Activated CD4-positive, alpha-beta T cell treated with anti-CD3 and anti-CD28 coated beads, Interleukin-2, Interleukin-4, amounts not matched to agents 100 ng/mL and 50 ng/mL, durations not matched to agents 16 hours and 8 hours (primary cell): ENCODE results near the gene SLC33A1.
A peak's percentile ranks its signal among the peaks of the same experiment; 100 is the strongest.

Experiments
- DNase-seq: peaks from one replicate; pipeline ENCODE4 v3.0.0-alpha.2; 2020; ENCODE audit warnings: low spot score

Gene SLC33A1

GRCh38 chr3:155790272-155790925 lies 63.8 kb downstream of the SLC33A1 start:
- DNase-seq: no peak

- DNase-seq: no peak
Observed at GRCh38 chr3:155785662-155786295, 68.4 kb downstream of the SLC33A1 start.

DNA sequence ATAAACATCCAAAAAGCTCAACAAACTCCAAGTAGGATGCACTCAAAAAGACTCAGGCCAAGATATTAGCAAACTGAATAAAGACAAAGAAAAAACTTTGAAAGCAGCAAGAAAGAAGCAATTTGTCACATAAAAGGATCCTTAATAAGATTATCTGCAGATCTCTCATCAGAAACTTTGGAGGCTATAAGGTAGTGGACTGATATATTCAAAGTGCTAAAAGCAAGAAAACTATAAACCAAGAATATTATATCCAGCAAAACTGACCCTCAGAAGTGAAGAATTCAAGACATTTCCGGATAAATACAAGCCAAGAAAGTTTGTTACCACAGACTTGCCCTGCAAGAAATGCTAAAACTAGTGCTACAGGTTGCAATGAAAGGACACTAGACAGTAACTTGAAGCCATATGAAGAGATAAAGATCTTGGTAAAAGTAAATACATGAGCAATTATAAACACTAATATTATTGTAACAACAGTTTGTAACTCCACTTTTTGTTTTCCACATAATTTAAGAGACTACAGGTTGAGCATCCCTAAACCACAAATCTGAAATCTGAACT lies 71.8 kb downstream of the SLC33A1 start:
- DNase-seq: no peak

GRCh38 chr3:155780291-155780690 lies 73.9 kb downstream of the SLC33A1 start:
- DNase-seq: no peak

DNA sequence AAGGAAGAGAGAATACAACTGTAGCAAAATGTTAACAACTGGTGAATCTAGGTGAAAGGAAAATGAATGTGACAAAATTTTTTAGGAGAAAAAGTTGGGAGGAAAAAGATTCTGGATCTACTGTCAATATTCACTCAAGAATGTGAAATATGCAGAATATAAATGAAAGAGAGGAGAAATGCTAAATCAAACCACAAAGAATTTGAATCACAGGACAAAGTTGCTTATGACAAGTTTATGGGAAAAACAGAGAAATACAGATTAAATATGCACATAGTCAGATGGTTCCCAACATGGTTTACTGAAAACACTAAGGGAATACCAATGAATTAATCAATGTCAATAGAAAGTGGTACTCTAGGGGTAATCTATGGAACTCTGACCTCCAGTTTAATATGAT lies 75.8 kb downstream of the SLC33A1 start:
- no peak for DNase-seq

DNA sequence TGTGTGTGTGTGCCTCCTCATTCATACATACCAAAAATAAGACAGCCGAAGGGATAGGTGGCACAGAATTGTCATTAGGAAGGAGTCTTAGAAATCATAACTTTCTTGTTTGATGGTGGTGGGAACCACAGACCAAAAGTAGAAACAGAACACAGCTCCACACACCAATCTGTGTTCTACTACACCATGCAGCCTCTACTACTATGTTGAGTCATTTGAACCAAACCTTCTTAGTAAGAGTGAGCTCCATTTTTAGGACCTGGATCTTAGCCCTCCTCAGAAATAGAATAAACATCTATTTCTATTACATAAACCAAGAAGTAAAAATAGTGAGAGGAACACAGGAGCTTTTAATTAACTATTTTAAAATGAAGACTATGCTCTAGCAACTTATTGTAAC lies 81.4 kb downstream of the SLC33A1 start:
- peak; percentile 6 for DNase-seq

GRCh38 chr3:155771126-155771525 lies 83.1 kb downstream of the SLC33A1 start:
- no peak for DNase-seq
